Uterus (tissue), 2 donors: ENCODE data around the gene HDAC7.

ENCODE experiments used
- CTCF ChIP-seq, 4 experiments: fragments of 200-600 bp in 2 of 4; fragments of 450-650 bp in 2 of 4; sonication (generic) in 2 of 4; IDR thresholded peaks; one replicate each; pipeline ENCODE4 v1.5.1; 2016 to 2019; ENCODE audit warnings: antibody characterized with exemption in 4 of 4, mild to moderate bottlenecking in 2 of 4, moderate library complexity in 1 of 4
- POLR2A ChIP-seq, 2 donors: fragments of 450-650 bp; IDR thresholded peaks; one replicate each; pipeline ENCODE4 v1.6.1; 2016; ENCODE audit warnings: antibody characterized with exemption in 2 of 2, mild to moderate bottlenecking in 1 of 2, moderate library complexity in 1 of 2

GRCh38 chr12:47791351-47791746 is 28.4 kb downstream of the HDAC7 start:
- TF ChIP-seq POLR2A (IDR thresholded peaks at IDR 0.05) (no peak), CTCF (IDR thresholded peaks at IDR 0.05) (no peak)
